ENCODE data around the gene PER2. TPM values are rescaled to one million over a fixed set of nuclear protein-coding genes. Genes with fewer than 3 reads are reported as not detected.

Gene PER2
- total and polyA plus RNA-seq, 2 of the 13 experiments (the other 11 are each of a cell fraction or from before 2014, with no cell fraction given), result 5.1 to 9.4 TPM

DNA sequence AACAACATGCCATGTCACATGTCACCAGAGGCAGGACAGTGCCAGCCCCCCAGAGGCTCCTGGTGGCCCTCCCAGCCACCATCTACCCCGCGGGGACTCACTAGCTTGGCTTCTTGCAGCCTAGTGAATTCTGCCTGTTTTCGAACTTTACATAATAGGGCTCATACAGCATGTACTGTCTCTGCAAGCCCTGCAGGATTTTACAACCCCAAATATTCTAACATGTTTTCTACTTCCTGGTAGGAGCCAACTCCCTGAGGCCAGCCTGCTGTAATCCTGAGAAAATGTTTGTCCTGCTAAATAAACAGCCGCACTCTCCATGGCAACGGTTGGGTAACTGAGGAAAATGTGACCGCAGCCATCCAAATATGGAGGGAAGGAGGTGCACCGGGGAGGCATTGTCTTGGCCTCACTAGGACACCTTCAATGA, 2.7 kb downstream of the PER2 start (continued):
- TF ChIP-seq ZNF251 (CRISPR knock-in tag; IDR thresholded peaks at IDR 0.05), result no peak
- TF ChIP-seq ZBTB3 (CRISPR knock-in tag; IDR thresholded peaks at IDR 0.05; ENCODE audit: borderline replicate concordance, low read depth), result no peak
- TF ChIP-seq ZNF260 (CRISPR knock-in tag; IDR thresholded peaks at IDR 0.05; ENCODE audit: borderline replicate concordance, low read depth), result no peak
- no peak for TF ChIP-seq CENPX (CRISPR knock-in tag; IDR thresholded peaks at IDR 0.05)
- TF ChIP-seq STAG1 (CRISPR knock-in tag; IDR thresholded peaks at IDR 0.05), result no peak
- peak; percentile 100 for TF ChIP-seq ELF3 (CRISPR knock-in tag; IDR thresholded peaks at IDR 0.05)
- no peak for TF ChIP-seq FOXO4 (CRISPR knock-in tag; conservative IDR thresholded peaks at IDR 0.05)
- TF ChIP-seq, protein P1, sequence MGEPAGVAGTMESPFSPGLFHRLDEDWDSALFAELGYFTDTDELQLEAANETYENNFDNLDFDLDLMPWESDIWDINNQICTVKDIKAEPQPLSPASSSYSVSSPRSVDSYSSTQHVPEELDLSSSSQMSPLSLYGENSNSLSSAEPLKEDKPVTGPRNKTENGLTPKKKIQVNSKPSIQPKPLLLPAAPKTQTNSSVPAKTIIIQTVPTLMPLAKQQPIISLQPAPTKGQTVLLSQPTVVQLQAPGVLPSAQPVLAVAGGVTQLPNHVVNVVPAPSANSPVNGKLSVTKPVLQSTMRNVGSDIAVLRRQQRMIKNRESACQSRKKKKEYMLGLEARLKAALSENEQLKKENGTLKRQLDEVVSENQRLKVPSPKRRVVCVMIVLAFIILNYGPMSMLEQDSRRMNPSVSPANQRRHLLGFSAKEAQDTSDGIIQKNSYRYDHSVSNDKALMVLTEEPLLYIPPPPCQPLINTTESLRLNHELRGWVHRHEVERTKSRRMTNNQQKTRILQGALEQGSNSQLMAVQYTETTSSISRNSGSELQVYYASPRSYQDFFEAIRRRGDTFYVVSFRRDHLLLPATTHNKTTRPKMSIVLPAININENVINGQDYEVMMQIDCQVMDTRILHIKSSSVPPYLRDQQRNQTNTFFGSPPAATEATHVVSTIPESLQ (CRISPR knock-in tag; conservative IDR thresholded peaks at IDR 0.05), result no peak
- no peak for TF ChIP-seq ZNF101 (CRISPR knock-in tag; IDR thresholded peaks at IDR 0.05; ENCODE audit: borderline replicate concordance, low read depth)
- no peak for TF ChIP-seq ZNF3 (CRISPR knock-in tag; IDR thresholded peaks at IDR 0.05)
- no peak for TF ChIP-seq ESRRA (CRISPR knock-in tag; IDR thresholded peaks at IDR 0.05; ENCODE audit: low read depth)
- TF ChIP-seq ZNF577 (CRISPR knock-in tag; IDR thresholded peaks at IDR 0.05; ENCODE audit: borderline replicate concordance, low read depth), result no peak
- TF ChIP-seq ZBTB21 (CRISPR knock-in tag; IDR thresholded peaks at IDR 0.05), result peak; percentile 65; the same call in 1 of the 2 replicates
- TF ChIP-seq RARG (CRISPR knock-in tag; IDR thresholded peaks at IDR 0.05; ENCODE audit: low read depth), result no peak
- peak; percentile 33 for TF ChIP-seq SMC3 (IDR thresholded peaks at IDR 0.05; ENCODE audit: low read length)
- no peak for TF ChIP-seq SMARCC2 (IDR thresholded peaks at IDR 0.05)
- TF ChIP-seq ZNF383 (CRISPR knock-in tag; IDR thresholded peaks at IDR 0.05; ENCODE audit: borderline replicate concordance), result no peak
- peak; percentile 67 for TF ChIP-seq NCOA2 (CRISPR knock-in tag; IDR thresholded peaks at IDR 0.05)
- TF ChIP-seq ZNF530 (CRISPR knock-in tag; IDR thresholded peaks at IDR 0.05; ENCODE audit: low read depth), result no peak
- TF ChIP-seq KLF13 (CRISPR knock-in tag; IDR thresholded peaks at IDR 0.05), result no peak
- TF ChIP-seq ZNF788 (CRISPR knock-in tag; IDR thresholded peaks at IDR 0.05; ENCODE audit: borderline replicate concordance), result no peak
- TF ChIP-seq, protein P2, sequence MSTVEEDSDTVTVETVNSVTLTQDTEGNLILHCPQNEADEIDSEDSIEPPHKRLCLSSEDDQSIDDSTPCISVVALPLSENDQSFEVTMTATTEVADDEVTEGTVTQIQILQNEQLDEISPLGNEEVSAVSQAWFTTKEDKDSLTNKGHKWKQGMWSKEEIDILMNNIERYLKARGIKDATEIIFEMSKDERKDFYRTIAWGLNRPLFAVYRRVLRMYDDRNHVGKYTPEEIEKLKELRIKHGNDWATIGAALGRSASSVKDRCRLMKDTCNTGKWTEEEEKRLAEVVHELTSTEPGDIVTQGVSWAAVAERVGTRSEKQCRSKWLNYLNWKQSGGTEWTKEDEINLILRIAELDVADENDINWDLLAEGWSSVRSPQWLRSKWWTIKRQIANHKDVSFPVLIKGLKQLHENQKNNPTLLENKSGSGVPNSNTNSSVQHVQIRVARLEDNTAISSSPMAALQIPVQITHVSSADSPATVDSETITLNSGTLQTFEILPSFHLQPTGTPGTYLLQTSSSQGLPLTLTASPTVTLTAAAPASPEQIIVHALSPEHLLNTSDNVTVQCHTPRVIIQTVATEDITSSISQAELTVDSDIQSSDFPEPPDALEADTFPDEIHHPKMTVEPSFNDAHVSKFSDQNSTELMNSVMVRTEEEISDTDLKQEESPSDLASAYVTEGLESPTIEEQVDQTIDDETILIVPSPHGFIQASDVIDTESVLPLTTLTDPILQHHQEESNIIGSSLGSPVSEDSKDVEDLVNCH (CRISPR knock-in tag; IDR thresholded peaks at IDR 0.05), result no peak
- TF ChIP-seq THAP7 (CRISPR knock-in tag; IDR thresholded peaks at IDR 0.05), result no peak
- no peak for TF ChIP-seq ZNF775 (CRISPR knock-in tag; IDR thresholded peaks at IDR 0.05; ENCODE audit: borderline replicate concordance)
- TF ChIP-seq NFKB2 (CRISPR knock-in tag; IDR thresholded peaks at IDR 0.05; ENCODE audit: borderline replicate concordance), result no peak
- no peak for TF ChIP-seq MIER2 (CRISPR knock-in tag; IDR thresholded peaks at IDR 0.05)
- TF ChIP-seq NR2F6 (IDR thresholded peaks at IDR 0.05), result peak; percentile 10; the same call in 1 of the 2 replicates
- peak; percentile 50; the same call in 1 of the 2 replicates for TF ChIP-seq NR2F6 (CRISPR knock-in tag; IDR thresholded peaks at IDR 0.05)
